ENCODE measurements around the gene MAPK10. TPM values are rescaled to one million over a fixed set of nuclear protein-coding genes. Genes with fewer than 3 reads are reported as not detected.

Gene MAPK10
- total and polyA plus RNA-seq, 2 of the 8 experiments (the other 6 are each of a cell fraction or from before 2014, with no cell fraction given), result 2.5 to 3.1 TPM

DNA sequence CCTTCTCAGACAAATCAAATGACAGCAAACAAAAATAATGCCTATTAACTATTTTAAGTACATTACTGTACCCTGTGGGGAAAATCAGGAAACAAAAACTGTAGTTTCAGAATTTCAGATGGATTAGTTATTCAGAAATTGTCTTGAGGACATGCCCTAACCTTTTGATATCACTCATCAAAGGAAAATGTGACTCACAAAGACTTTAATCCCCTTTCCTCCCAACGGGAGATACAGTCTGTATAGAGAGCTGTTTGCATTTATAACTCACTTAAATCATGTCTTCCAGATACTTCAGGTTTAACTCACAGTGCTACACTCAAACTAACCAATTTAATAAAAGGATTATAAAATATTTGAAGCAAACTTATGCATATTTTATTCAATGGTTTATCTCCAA, 304.0 kb downstream of the MAPK10 start (continued):
- TF ChIP-seq SUZ12 (IDR thresholded peaks at IDR 0.05; ENCODE audit: low read length) (no peak), CBX5 (IDR thresholded peaks at IDR 0.05; ENCODE audit: low read depth, low read length) (no peak), JUND (IDR thresholded peaks at IDR 0.05; ENCODE audit: low read length) (no peak), SP1 (IDR thresholded peaks at IDR 0.05; ENCODE audit: low read depth, low read length) (no peak)
